Measurements from ENCODE around the gene RANBP3.
"Not testable (repeated sequence)": the region's sequence is repeated elsewhere in the genome, so short reads cannot be mapped to it uniquely, and the experiment has no call there.

DNA sequence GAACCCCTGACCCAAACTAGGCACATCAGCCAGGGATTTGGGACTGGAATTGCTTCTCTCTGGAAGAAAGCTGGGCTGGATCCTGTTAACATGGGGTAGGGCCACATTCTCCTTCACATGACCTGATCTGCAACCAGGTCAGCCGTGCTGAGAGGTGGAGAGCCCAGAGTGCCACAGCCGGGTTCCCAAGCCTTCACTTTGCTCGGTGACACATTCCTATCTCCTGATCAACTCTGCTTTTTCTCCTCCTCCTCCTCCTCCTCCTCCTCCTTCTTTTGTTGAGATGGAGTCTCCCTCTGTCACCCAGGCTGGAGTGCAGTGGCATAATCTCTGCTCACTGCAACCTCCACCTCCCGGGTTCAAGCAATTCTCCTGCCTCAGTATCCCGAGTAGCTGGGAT is 7.9 kb upstream of the RANBP3 start:
- TF ChIP-seq, protein P1, sequence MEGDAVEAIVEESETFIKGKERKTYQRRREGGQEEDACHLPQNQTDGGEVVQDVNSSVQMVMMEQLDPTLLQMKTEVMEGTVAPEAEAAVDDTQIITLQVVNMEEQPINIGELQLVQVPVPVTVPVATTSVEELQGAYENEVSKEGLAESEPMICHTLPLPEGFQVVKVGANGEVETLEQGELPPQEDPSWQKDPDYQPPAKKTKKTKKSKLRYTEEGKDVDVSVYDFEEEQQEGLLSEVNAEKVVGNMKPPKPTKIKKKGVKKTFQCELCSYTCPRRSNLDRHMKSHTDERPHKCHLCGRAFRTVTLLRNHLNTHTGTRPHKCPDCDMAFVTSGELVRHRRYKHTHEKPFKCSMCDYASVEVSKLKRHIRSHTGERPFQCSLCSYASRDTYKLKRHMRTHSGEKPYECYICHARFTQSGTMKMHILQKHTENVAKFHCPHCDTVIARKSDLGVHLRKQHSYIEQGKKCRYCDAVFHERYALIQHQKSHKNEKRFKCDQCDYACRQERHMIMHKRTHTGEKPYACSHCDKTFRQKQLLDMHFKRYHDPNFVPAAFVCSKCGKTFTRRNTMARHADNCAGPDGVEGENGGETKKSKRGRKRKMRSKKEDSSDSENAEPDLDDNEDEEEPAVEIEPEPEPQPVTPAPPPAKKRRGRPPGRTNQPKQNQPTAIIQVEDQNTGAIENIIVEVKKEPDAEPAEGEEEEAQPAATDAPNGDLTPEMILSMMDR (IDR thresholded peaks at IDR 0.05; ENCODE audit: control extremely low read depth in 1 of 3, insufficient read depth in 1 of 3, low read depth in 1 of 3, low read length in 3 of 3) = not testable (repeated sequence)
- TF ChIP-seq, protein P2, sequence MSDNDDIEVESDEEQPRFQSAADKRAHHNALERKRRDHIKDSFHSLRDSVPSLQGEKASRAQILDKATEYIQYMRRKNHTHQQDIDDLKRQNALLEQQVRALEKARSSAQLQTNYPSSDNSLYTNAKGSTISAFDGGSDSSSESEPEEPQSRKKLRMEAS (IDR thresholded peaks at IDR 0.05) = not testable (repeated sequence)
- TF ChIP-seq BCL11A (IDR thresholded peaks at IDR 0.05; ENCODE audit: low read depth in 2 of 2, low read length in 2 of 2); MAFK (IDR thresholded peaks at IDR 0.05; ENCODE audit: low read depth, low read length); EZH2 (IDR thresholded peaks at IDR 0.05; ENCODE audit: low read depth, low read length, severe bottlenecking): not testable (repeated sequence)

All from H1 (cell line).